Mucosa of descending colon (tissue), 3 donors: ENCODE measurements around the gene INPP5A. TPM values are rescaled to one million over a fixed set of nuclear protein-coding genes. Genes with fewer than 3 reads are reported as not detected.
A peak's percentile ranks its signal among the peaks of the same experiment; 100 is the strongest.

Experiments
- ATAC-seq: fragments of 200-7000 bp; cut with Tn5 transposase; one replicate; pipeline ENCODE4 v1.9.1; 2020; ENCODE audit warnings: mild to moderate bottlenecking, moderate library complexity
- DNase-seq, 3 donors: peaks; one replicate each; pipeline ENCODE4 v3.0.0-alpha.2; 2020
- H3K36me3 ChIP-seq: fragments of 200-600 bp; one replicate; pipeline ENCODE4 v1.8.0; 2021; ENCODE audit warnings: low read depth, mild to moderate bottlenecking
- H3K4me1 ChIP-seq: fragments of 200-600 bp; one replicate; pipeline ENCODE4 v1.8.0; 2021; ENCODE audit warnings: low read depth, mild to moderate bottlenecking
- H3K4me3 ChIP-seq: fragments of 200-600 bp; one replicate; pipeline ENCODE4 v1.8.0; 2021; ENCODE audit warnings: mild to moderate bottlenecking
- H3K9me3 ChIP-seq: fragments of 200-600 bp; one replicate; pipeline ENCODE4 v1.8.0; 2021; ENCODE audit warnings: mild to moderate bottlenecking
- CTCF ChIP-seq: fragments of 200-600 bp; IDR thresholded peaks from one replicate; pipeline ENCODE4 v1.8.0; 2022; ENCODE audit warnings: antibody characterized with exemption, mild to moderate bottlenecking
- intact Hi-C, 2 donors: fragments of 100-400 bp; cut with DNase I in 1 of 2; cut with micrococcal nuclease in 1 of 2; formaldehyde crosslinking; loops; one replicate each; pipeline versions ENCODE4 v1.11.0 to v1.11.1; 2022; cut with DNase I, micrococcal nuclease
- total RNA-seq, 3 donors: library from RNA; stranded (reverse); fragmentation: NEBNext Ultra II Directional in 2 of 3; extraction: Animal tissue kit (Norgen Biotek cat#: 25700) in 2 of 3; gene quantifications; one replicate each; pipeline versions ENCODE4 v1.2.1 to v1.2.4, GENCODE V29; 2021 to 2023
- donor health status: DM: no; HTN: no; CAD: no; lungs with moderate emphysema.
- donor health status: DM: no; HTN: no; CAD: no.
- donor health status: DM: no; HTN: yes; CAD: no.

INPP5A gene
- total RNA-seq, 3 donors from 2014 or later: 31.7 to 92.8 (median 32.0) TPM

GRCh38 chr10:132638130-132638515 lies 100.5 kb downstream of the INPP5A start:
- H3K4me1 ChIP-seq: peaks cover 16% of the 10 kb centered on the region
- intact Hi-C loops: loop anchor here (2.0 to 10.0 kb wide), 3 partner anchors 179 to 253 kb away; no protein-coding TSS in a partner anchor

GRCh38 chr10:132639470-132639869 lies 101.9 kb downstream of the INPP5A start:
- no peak for ATAC-seq

More at GRCh38 chr10:132638130-132638515, 100.5 kb downstream of the INPP5A start:
- DNase-seq: peak in 1 of 3 donors; percentile 18
- no peak for TF ChIP-seq CTCF
- no peaks in the 10 kb centered on the region for H3K9me3 ChIP-seq
- no peak overlapping the region for H3K4me3 ChIP-seq
- no peaks in the 10 kb centered on the region for H3K36me3 ChIP-seq
- no peak for ATAC-seq

GRCh38 chr10:132640326-132641125 lies 102.9 kb downstream of the INPP5A start:
- ATAC-seq: no peak
- peak in 1 of 3 donors; percentile 20 for DNase-seq
- Histone ChIP-seq H3K4me3 (no peak overlapping the region), H3K4me1 (peaks cover 4% of the 10 kb centered on the region), H3K36me3 (no peaks in the 10 kb centered on the region), H3K9me3 (no peaks in the 10 kb centered on the region)
- intact Hi-C loops: no loop called here
- TF ChIP-seq CTCF: no peak

More at GRCh38 chr10:132639470-132639869, 101.9 kb downstream of the INPP5A start:
- no peaks in the 10 kb centered on the region for H3K9me3 ChIP-seq
- peaks cover 8% of the 10 kb centered on the region for H3K4me1 ChIP-seq
- no peak overlapping the region for H3K4me3 ChIP-seq
- intact Hi-C loops: loop anchor here (2.0 to 10.0 kb wide), 3 partner anchors 181 to 255 kb away; no protein-coding TSS in a partner anchor
- no peak for DNase-seq
- H3K36me3 ChIP-seq: no peaks in the 10 kb centered on the region
- TF ChIP-seq CTCF: no peak

GRCh38 chr10:132641401-132641800 lies 103.8 kb downstream of the INPP5A start:
- ATAC-seq (peak; percentile 72), DNase-seq (peak in 2 of 3 donors; percentile 38 to 40)
- peaks cover 4% of the 10 kb centered on the region for H3K4me1 ChIP-seq
- no peaks in the 10 kb centered on the region for H3K9me3 ChIP-seq
- no peak overlapping the region for H3K4me3 ChIP-seq
- TF ChIP-seq CTCF: no peak
- H3K36me3 ChIP-seq: no peaks in the 10 kb centered on the region
- intact Hi-C loops: no loop called here

- Histone ChIP-seq H3K9me3 (no peaks in the 10 kb centered on the region), H3K4me1 (peaks cover 4% of the 10 kb centered on the region), H3K36me3 (no peaks in the 10 kb centered on the region), H3K4me3 (no peak overlapping the region)
- intact Hi-C loops: no loop called here
- ATAC-seq (no peak), DNase-seq (peak in 1 of 3 donors; percentile 22)
- no peak for TF ChIP-seq CTCF
Measured at GRCh38 chr10:132641966-132642731, 104.6 kb downstream of the INPP5A start.
